MM.1S (cell line): ENCODE measurements around the gene RASGEF1C.

Source experiments
- DNase-seq: peaks from one replicate; pipeline ENCODE4 v3.0.0-alpha.2; 2015
- H2AFZ ChIP-seq: fragments of 300-600 bp; sonication (generic); 2 replicates; pipeline ENCODE4 v1.6.0; 2016; ENCODE audit warnings: antibody characterized with exemption, low read length
- H3F3A ChIP-seq: fragments of 300-600 bp; sonication (generic); 2 replicates; pipeline ENCODE4 v1.6.1; 2016; ENCODE audit warnings: mild to moderate bottlenecking, antibody characterized with exemption, low read length, moderate library complexity, mixed read lengths; ENCODE audit not compliant: insufficient read depth
- H3K27ac ChIP-seq: fragments of 300-600 bp; sonication (generic); 2 replicates; pipeline ENCODE4 v1.5.1; 2016; ENCODE audit warnings: mild to moderate bottlenecking, low read length
- H3K27me3 ChIP-seq: fragments of 300-600 bp; sonication (generic); replicated peaks from 2 replicates; pipeline ENCODE4 v1.6.0; 2016; ENCODE audit warnings: low read length; ENCODE audit not compliant: insufficient read depth
- H3K36me3 ChIP-seq: fragments of 300-600 bp; sonication (generic); replicated peaks from 2 replicates; pipeline ENCODE4 v1.6.1; 2016; ENCODE audit warnings: mild to moderate bottlenecking, low read length, mixed read lengths; ENCODE audit not compliant: insufficient read depth
- H3K4me1 ChIP-seq: fragments of 300-600 bp; sonication (generic); 2 replicates; pipeline ENCODE4 v1.6.1; 2016; ENCODE audit warnings: low read length, mixed read lengths
- H3K4me2 ChIP-seq: fragments of 300-600 bp; sonication (generic); 2 replicates; pipeline ENCODE4 v1.6.0; 2016; ENCODE audit warnings: low read depth, low read length
- H3K4me3 ChIP-seq: fragments of 300-600 bp; sonication (generic); 2 replicates; pipeline ENCODE4 v1.5.1; 2016; ENCODE audit warnings: low read length, mixed read lengths
- H3K79me2 ChIP-seq: fragments of 300-600 bp; sonication (generic); 2 replicates; pipeline ENCODE4 v1.6.1; 2016; ENCODE audit warnings: mixed run types, low read length, mixed read lengths
- H3K9ac ChIP-seq: fragments of 300-600 bp; sonication (generic); 2 replicates; pipeline ENCODE4 v1.6.1; 2016; ENCODE audit warnings: low read length, mixed read lengths
- H3K9me2 ChIP-seq: fragments of 300-600 bp; sonication (generic); replicated peaks from 2 replicates; pipeline ENCODE4 v1.6.1; 2016; ENCODE audit warnings: mild to moderate bottlenecking, low read length, mixed read lengths; ENCODE audit not compliant: insufficient read depth
- H3K9me3 ChIP-seq: fragments of 300-600 bp; sonication (generic); replicated peaks from 2 replicates; pipeline ENCODE4 v1.6.1; 2016; ENCODE audit warnings: mild to moderate bottlenecking, low read length, mixed read lengths; ENCODE audit not compliant: insufficient read depth
- H4K20me1 ChIP-seq: fragments of 300-600 bp; sonication (generic); 2 replicates; pipeline ENCODE4 v1.6.1; 2016; ENCODE audit warnings: mild to moderate bottlenecking, low read length, moderate library complexity, mixed read lengths; ENCODE audit not compliant: insufficient read depth
- EZH2 ChIP-seq: fragments of 300-600 bp; sonication (generic); optimal IDR thresholded peaks from 2 replicates; pipeline ENCODE3; 2017; ENCODE audit warnings: low read depth, mild to moderate bottlenecking, antibody characterized with exemption, low read length, mixed read lengths
- EZH2phosphoT487 ChIP-seq: fragments of 300-600 bp; sonication (generic); IDR thresholded peaks from 2 replicates; pipeline ENCODE4 v1.6.1; 2018; ENCODE audit warnings: antibody characterized with exemption, low read length
- TF ChIP-seq, protein P1 (sequence below): fragments of 300-600 bp; sonication (generic); IDR thresholded peaks from 2 replicates; pipeline ENCODE4 v1.5.1; 2016; ENCODE audit warnings: antibody characterized with exemption, low read length, mixed read lengths

Gene RASGEF1C

DNA sequence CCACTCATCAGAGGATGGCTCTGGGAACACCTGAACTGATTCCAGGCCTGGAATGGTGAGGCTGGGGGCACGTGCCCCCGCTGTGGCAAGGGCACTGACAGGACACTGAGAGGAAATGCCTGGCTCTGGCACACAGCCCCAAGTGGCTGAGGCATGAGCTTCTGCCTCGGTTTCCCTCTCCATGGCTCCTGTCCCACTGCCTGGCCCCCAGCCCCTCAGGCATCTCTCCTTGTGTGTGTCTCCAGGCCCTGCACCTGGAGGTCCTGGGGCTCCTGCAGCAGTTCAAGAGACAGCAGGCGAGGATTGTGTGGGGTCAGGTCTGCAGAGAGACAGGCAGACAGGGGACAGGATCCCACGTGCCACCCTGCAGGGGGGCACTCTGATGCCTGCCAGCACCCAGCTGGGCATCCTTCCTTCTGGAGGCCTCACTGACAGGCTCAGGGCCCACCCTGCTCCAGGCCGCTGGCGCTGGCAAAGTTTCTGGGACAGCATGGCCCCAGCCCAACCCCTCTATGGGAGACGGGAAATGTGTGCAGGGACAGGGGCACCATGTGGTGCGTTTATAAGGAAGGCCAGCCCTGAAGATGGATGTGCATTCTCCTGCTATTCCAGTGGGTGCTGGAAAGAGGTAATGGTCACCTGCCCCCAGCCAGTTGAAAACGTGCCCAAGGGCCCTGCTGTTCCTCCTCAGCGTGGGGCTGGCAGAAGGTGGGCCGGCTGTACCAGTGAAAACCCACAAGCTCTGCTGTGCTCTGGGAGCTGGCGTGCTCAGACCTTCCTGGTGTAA is 66.0 kb downstream of the RASGEF1C start:
- no peak for DNase-seq
- Histone ChIP-seq H3K27ac (no peak overlapping the region), H3K36me3 (no peaks in the 10 kb centered on the region), H3K9me2 (no peaks in the 10 kb centered on the region), H3K9me3 (no peaks in the 10 kb centered on the region), H3F3A (no peaks in the 10 kb centered on the region), H3K4me2 (no peak overlapping the region), H3K27me3 (peaks cover 38% of the 10 kb centered on the region), H3K4me1 (no peaks in the 10 kb centered on the region), H3K79me2 (no peaks in the 10 kb centered on the region), H4K20me1 (no peaks in the 10 kb centered on the region), H3K4me3 (no peak overlapping the region), H2AFZ (no peak overlapping the region), H3K9ac (no peak overlapping the region)
- TF ChIP-seq, protein P1, sequence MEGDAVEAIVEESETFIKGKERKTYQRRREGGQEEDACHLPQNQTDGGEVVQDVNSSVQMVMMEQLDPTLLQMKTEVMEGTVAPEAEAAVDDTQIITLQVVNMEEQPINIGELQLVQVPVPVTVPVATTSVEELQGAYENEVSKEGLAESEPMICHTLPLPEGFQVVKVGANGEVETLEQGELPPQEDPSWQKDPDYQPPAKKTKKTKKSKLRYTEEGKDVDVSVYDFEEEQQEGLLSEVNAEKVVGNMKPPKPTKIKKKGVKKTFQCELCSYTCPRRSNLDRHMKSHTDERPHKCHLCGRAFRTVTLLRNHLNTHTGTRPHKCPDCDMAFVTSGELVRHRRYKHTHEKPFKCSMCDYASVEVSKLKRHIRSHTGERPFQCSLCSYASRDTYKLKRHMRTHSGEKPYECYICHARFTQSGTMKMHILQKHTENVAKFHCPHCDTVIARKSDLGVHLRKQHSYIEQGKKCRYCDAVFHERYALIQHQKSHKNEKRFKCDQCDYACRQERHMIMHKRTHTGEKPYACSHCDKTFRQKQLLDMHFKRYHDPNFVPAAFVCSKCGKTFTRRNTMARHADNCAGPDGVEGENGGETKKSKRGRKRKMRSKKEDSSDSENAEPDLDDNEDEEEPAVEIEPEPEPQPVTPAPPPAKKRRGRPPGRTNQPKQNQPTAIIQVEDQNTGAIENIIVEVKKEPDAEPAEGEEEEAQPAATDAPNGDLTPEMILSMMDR = no peak
- TF ChIP-seq EZH2phosphoT487 (no peak), EZH2 (no peak)

DNA sequence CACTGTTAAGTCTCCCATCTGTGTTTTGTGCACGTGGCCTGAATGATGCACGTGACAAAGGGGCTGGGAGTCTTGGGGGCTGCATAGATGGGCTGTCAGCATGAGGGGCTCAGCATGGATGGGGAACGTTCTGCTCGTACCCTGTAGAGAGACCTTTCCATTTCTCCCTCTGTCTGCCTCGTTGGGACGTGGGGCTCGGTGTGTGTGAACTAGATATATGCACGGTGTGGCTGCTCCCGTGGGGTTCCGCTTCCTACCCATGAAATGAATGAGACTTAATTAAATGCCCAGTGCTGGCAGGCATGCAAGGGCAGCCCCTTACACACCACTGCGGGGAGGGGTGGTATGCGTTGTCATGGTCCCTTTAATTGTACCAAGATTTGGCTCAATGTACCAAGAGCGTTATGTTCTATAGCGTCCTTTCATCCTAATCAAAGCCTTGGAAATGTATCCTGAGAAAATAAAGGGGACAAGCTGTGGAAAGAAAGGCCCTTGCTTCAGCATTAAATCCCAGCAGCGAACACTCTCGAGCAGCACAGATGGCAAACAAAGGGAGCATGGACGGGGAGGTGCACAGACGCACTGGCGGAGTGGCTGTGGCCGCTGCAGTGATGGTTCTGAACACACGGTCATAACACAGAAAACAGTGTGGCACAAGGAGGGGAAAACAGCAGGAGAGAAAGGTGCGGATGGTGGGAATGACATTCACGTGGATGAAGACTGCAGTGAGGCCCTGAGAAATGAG is 66.8 kb downstream of the RASGEF1C start:
- Histone ChIP-seq H3K9me2 (no peaks in the 10 kb centered on the region), H3K4me2 (no peak overlapping the region), H3K9ac (no peak overlapping the region), H3K79me2 (no peaks in the 10 kb centered on the region), H3K9me3 (no peaks in the 10 kb centered on the region), H3K4me3 (no peak overlapping the region), H3K27me3 (peaks cover 32% of the 10 kb centered on the region), H2AFZ (no peak overlapping the region), H3K4me1 (no peaks in the 10 kb centered on the region), H3F3A (no peaks in the 10 kb centered on the region), H3K27ac (no peak overlapping the region), H3K36me3 (no peaks in the 10 kb centered on the region), H4K20me1 (no peaks in the 10 kb centered on the region)
- DNase-seq = no peak
- no peak for TF ChIP-seq EZH2
- TF ChIP-seq, protein P1 = no peak

DNA sequence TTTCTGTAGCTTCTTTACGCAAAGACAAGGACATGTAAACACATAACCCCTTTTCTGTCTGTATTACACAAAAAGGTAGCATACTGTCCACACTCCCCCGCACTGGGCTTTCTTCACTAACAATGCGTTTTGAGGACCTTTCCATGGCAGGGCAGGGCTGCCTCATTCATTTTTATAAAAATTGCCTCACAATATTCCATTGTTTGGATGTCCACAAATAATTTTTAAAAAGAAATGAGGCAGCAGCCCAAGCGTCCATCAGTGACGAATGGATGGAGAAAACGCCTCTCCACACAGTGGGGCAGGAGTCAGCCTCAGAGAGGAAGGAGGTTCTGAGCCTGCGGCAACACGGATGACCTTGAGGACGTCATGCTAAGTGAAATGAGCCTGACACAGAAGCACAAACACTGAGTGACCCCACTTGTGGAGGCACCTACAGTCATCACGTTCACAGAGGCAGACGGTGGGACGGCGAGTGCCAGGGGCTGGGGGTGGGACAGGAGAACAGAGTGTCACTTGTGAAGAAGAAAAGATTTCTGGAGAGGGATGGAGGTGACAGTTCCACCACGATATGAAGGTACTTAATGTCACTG is 67.8 kb downstream of the RASGEF1C start:
- Histone ChIP-seq H3F3A (no peaks in the 10 kb centered on the region), H4K20me1 (no peaks in the 10 kb centered on the region), H2AFZ (no peak overlapping the region), H3K79me2 (no peaks in the 10 kb centered on the region), H3K36me3 (no peaks in the 10 kb centered on the region), H3K9me2 (no peaks in the 10 kb centered on the region), H3K4me1 (no peaks in the 10 kb centered on the region), H3K9me3 (no peaks in the 10 kb centered on the region), H3K27me3 (peaks cover 23% of the 10 kb centered on the region), H3K9ac (no peak overlapping the region), H3K4me2 (no peak overlapping the region), H3K27ac (no peak overlapping the region), H3K4me3 (no peak overlapping the region)
- DNase-seq = no peak
- TF ChIP-seq EZH2 = no peak
